ENCODE results near the gene AKR1C3. TPM values are rescaled to one million over a fixed set of nuclear protein-coding genes. Genes with fewer than 3 reads are reported as not detected.
"Not testable (repeated sequence)": the region's sequence is repeated elsewhere in the genome, so short reads cannot be mapped to it uniquely, and the experiment has no call there.

AKR1C3 gene
- total RNA-seq = 0.68 and 1.2 TPM in 2 replicates

- H3K36me3 ChIP-seq (ENCODE audit: control insufficient read depth, insufficient read depth, low read length) = no peaks in the 10 kb centered on the region
- peak within 1 kb of the TSS; percentile 25 for H3K4me3 ChIP-seq (ENCODE audit: low read depth, low read length)
- TF ChIP-seq CTCF (IDR thresholded peaks at IDR 0.05; ENCODE audit: insufficient read depth, low read length, poor library complexity, severe bottlenecking) = peak; percentile 51
- H3K27me3 ChIP-seq (ENCODE audit: control insufficient read depth, insufficient read depth, low read length) = no peaks in the 10 kb centered on the region
- DNase-seq (ENCODE audit: low read depth) = no peak
These were observed at the start of gene AKR1C3 for GRCh38 chr10:5094265-5095205. AKR1C3 (plus strand) TSS chr10:5094414; CDS start chr10:5094445, 31 bp downstream.

- TF ChIP-seq CTCF (IDR thresholded peaks at IDR 0.05; ENCODE audit: insufficient read depth, low read length, poor library complexity, severe bottlenecking) = no peak
These were observed 49.1 kb upstream of the AKR1C3 start for GRCh38 chr10:5045095-5045494.

GRCh38 chr10:5046410-5046809, 47.8 kb upstream of the AKR1C3 start:
- no peaks in the 10 kb centered on the region for H3K27me3 ChIP-seq (ENCODE audit: control insufficient read depth, insufficient read depth, low read length)
- no peak overlapping the region for H3K4me3 ChIP-seq (ENCODE audit: low read depth, low read length)
- no peak for DNase-seq (ENCODE audit: low read depth)
- H3K36me3 ChIP-seq (ENCODE audit: control insufficient read depth, insufficient read depth, low read length) = no peaks in the 10 kb centered on the region
- TF ChIP-seq CTCF (IDR thresholded peaks at IDR 0.05; ENCODE audit: insufficient read depth, low read length, poor library complexity, severe bottlenecking) = no peak

More at GRCh38 chr10:5045095-5045494, 49.1 kb upstream of the AKR1C3 start:
- Histone ChIP-seq H3K4me3 (ENCODE audit: low read depth, low read length) (no peak overlapping the region), H3K27me3 (ENCODE audit: control insufficient read depth, insufficient read depth, low read length) (no peaks in the 10 kb centered on the region), H3K36me3 (ENCODE audit: control insufficient read depth, insufficient read depth, low read length) (no peaks in the 10 kb centered on the region)
- DNase-seq (ENCODE audit: low read depth) = no peak

GRCh38 chr10:5047055-5047454, 47.2 kb upstream of the AKR1C3 start:
- H3K27me3 ChIP-seq (ENCODE audit: control insufficient read depth, insufficient read depth, low read length); H3K4me3 ChIP-seq (ENCODE audit: low read depth, low read length); H3K36me3 ChIP-seq (ENCODE audit: control insufficient read depth, insufficient read depth, low read length); DNase-seq (ENCODE audit: low read depth): not testable (repeated sequence)

GRCh38 chr10:5047912-5048628, 46.1 kb upstream of the AKR1C3 start:
- Histone ChIP-seq H3K36me3 (ENCODE audit: control insufficient read depth, insufficient read depth, low read length) (no peaks in the 10 kb centered on the region), H3K27me3 (ENCODE audit: control insufficient read depth, insufficient read depth, low read length) (no peaks in the 10 kb centered on the region), H3K4me3 (ENCODE audit: low read depth, low read length) (no peak overlapping the region)
- TF ChIP-seq CTCF (IDR thresholded peaks at IDR 0.05; ENCODE audit: insufficient read depth, low read length, poor library complexity, severe bottlenecking) = no peak
- no peak for DNase-seq (ENCODE audit: low read depth)

GRCh38 chr10:5052951-5053500, 41.2 kb upstream of the AKR1C3 start:
- H3K27me3 ChIP-seq (ENCODE audit: control insufficient read depth, insufficient read depth, low read length); H3K36me3 ChIP-seq (ENCODE audit: control insufficient read depth, insufficient read depth, low read length); H3K4me3 ChIP-seq (ENCODE audit: low read depth, low read length); DNase-seq (ENCODE audit: low read depth): not testable (repeated sequence)

- DNase-seq (ENCODE audit: low read depth); H3K36me3 ChIP-seq (ENCODE audit: control insufficient read depth, insufficient read depth, low read length); H3K4me3 ChIP-seq (ENCODE audit: low read depth, low read length); H3K27me3 ChIP-seq (ENCODE audit: control insufficient read depth, insufficient read depth, low read length): not testable (repeated sequence)
These were observed 39.4 kb upstream of the AKR1C3 start for GRCh38 chr10:5054831-5055230.

GRCh38 chr10:5059267-5059666, 34.9 kb upstream of the AKR1C3 start:
- not testable (repeated sequence) for H3K36me3 ChIP-seq (ENCODE audit: control insufficient read depth, insufficient read depth, low read length); DNase-seq (ENCODE audit: low read depth); H3K4me3 ChIP-seq (ENCODE audit: low read depth, low read length); H3K27me3 ChIP-seq (ENCODE audit: control insufficient read depth, insufficient read depth, low read length)

GRCh38 chr10:5060791-5061190, 33.4 kb upstream of the AKR1C3 start:
- not testable (repeated sequence) for H3K27me3 ChIP-seq (ENCODE audit: control insufficient read depth, insufficient read depth, low read length); DNase-seq (ENCODE audit: low read depth); H3K36me3 ChIP-seq (ENCODE audit: control insufficient read depth, insufficient read depth, low read length); H3K4me3 ChIP-seq (ENCODE audit: low read depth, low read length)

Measured in kidney epithelial cell (primary cell).